Bone marrow (tissue), 2 donors: ENCODE results near the gene RAD51AP2.
"Not testable (repeated sequence)": the region's sequence is repeated elsewhere in the genome, so short reads cannot be mapped to it uniquely, and the experiment has no call there.

ENCODE experiments used
- DNase-seq, 2 donors: peaks; one replicate each; lab custom pipeline; 2025; lab: John Stamatoyannopoulos, UW

The RAD51AP2 gene

DNA sequence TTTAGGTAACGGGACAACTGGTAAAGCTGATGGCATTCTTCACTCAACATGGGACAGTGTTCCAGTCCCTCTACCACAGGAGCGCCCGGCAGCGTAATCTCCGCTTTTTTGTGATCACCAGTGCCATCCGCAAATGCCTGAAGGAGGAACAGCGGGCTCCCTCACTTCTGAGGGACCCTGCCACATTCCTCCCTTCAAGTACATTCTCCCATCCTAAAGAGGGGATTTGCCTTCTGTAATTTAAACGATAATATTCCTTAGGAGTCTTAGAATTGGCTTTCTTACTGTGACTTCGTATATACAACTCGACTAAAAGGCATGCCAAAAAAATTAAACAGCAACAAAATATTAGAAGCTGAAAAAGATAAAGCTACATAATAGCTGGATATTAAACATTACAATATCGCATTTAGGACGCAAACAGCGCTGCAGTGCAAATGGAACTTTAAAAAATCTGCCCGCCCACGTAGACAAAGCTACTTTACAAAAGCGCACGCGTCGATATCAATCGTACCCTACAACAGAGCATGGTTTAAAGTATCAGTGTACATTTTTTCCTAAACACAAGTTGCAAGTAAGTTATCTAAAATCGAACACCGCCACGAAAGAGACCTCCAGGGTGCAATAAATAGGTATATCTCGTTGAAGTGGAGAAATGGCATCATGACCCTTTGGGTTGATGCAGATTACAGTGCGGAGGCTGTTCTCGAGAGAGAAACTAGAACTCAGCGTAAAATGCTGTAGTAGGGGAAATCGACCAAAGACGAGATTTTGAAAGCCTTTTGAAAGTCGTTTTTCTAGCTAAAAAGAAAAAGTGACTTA is 20.0 kb upstream of the RAD51AP2 start:
- no peak for DNase-seq

DNA sequence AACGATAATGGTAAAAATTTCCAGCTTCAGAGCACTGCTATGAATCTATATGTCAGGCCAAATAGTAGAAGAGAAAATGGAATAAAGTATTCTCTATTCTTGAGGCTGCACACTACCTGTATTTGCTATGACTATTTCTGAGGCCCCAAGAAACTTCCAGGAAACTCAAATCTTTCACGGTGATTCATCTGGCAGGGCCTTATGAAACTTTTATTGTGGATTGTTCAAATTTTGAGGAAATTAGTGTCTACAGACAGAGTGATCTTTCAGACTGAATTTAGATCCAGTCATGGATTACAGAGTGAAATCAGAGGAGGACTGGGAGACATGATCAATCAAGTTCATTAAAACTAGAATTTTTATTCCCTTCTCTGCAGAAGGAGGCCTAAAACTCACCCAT is 18.2 kb upstream of the RAD51AP2 start:
- DNase-seq: no peak

DNA sequence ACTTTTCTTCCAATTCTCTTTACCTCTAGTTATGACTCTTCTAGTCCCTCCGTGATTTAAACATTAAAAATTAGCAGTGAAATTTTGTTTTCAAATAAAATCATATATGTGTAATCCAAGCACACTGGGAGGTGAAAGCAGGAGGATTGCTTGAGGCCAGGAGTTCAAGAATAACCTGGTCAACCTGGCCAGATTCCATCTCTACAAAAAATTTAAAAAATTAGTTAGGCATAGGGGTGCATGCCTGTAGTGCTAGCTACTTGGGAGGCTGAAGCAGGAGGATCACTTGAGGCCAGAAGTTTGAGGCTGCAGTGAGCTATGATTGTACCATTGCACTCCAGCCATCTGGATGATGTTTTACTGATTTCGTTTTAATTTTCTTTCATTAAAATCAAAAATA is 15.3 kb upstream of the RAD51AP2 start:
- DNase-seq: no peak

DNA sequence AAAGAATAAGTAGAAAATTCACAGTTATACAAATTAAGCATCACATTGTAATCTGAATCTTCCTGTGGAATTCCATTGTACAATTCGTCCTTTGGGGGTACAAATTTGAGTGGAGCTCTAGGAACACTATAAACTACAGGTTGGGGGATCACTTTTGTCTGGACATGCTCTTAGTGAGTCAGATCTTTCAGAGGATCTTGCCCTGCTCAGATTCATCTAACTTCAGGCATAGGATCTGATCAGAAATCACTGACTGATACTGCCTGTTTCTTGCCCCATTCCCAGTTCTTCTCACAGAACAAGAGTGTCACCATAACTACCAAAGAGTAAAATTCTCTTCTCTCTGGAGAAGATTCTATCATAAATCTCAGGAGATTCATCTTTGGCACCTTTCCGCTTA is 11.5 kb upstream of the RAD51AP2 start:
- DNase-seq: no peak

DNA sequence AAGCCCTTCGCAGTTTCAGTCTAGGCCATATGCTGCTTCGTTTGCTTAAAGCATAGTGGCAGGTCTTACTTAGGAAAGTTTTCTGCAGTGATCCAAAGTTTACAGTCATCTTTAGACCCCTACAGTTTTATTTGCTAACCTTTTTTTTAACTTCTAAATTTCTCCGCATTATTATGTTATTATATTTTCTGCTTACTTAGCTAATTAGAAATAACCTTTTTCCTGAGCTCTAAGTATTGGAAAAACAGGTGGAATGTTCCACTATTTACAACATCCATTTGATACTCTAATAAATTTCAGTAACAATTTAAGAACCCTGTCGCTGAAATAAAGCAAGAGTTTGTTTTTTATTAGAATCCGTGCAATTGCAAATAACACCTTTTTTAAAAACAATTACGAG is 4.1 kb upstream of the RAD51AP2 start:
- no peak for DNase-seq

DNA sequence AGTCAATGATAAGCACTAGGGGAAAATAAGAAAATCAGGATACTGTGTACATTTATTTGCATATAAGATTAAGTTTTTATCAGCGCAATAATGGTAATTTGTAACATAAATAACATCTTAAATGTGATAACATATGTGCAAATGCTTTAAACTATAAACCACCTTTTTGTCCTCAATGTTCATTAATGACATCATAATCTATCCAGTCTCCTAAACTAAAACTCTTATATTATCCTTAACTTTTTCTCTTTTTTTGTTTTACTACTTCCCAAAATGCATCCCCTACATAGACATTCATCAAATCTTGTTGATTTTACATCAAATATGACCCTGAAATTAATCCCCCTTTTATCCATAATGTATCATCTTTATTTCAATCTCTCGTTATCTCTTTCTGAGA is 3.4 kb upstream of the RAD51AP2 start:
- no peak for DNase-seq

DNA sequence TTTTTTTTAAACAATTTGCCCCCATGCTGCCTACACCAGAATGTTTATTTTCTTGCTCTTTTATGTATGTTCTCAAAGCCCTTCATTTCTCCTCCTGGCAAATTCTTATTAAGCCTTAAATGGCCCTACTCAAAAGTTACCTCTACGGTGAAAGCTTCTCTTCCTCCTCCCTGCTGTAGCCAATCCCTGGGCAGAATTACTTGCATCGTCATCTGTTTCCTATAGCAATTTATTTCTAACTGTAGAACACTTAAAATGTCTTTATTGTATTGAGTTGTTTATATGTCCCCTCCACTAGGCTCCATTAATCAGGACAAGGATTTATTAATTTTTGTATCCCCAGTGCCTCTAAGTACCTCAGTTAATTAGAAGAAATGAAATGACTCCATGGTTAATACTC is 2.5 kb upstream of the RAD51AP2 start:
- DNase-seq: no peak

DNA sequence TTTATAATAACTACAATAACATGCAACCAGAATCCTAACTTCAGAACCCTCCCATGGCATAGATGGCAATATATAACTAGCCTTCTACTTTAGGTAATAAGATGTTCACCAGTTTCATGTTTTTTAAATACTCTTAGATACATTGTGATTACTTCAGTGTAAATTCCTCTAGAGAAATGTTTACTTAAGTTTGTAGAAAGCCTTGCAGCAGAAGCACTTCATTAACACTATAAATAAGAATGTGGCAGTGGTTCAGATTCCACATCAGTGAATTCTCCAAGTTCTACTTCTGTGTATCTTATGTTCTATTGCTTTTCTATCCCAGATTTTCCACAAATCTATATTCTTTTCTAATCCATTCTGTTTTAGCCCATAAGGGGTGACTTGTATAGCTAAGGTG is 1.2 kb upstream of the RAD51AP2 start:
- DNase-seq: no peak

DNA sequence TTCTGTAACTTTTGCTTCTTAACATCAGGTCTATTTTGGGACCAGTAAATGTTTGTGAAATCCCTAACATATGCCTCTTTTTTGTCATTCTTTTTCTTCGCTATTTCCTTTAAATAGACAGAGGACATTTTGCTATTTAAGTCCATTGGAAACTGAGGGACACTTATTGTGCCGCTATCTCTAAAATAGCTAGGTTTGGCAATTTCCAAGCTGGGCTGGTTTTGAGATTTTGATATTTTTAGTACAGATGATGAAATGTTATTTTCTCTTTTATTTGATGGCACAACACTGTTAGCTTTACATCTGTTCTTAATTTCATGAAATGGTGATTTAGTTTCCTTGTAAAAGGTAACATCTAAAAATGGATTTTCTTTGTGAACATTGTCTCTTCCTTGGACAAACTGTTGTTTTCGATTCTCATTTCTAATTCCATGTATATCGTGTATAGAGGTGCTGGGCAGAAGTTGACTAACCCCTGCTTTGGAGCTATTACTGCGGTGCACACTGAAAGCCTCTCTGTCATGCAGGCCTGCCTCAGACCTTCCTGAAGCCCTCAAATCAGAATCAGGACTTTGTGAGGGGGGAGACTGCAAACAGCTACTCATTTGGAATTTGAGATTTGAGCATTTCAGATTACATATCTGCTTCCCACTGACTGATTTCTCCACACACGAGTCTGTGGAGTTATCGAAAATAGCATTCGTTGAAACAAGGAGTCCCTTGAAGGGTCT is 594 bp downstream of the RAD51AP2 start:
- DNase-seq: no peak

DNA sequence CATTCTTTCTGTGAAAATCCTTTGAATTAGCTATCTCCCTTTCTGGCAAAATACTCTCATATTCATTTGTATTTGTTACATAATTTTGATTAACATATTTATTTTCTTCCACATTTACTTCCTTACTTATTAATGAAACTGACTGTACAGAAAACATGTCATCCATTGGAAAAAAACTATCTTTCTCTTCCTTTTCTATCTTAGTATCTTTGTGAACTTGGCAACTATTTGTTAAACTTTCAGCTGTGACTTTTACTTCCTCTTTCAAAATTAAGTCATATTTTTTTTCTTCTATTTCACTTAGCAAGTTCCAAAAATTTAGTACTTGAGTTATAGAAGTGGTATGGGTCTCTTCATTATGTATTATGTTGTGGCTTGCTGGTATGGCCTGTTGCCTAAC is 2.6 kb downstream of the RAD51AP2 start:
- no peak for DNase-seq

DNA sequence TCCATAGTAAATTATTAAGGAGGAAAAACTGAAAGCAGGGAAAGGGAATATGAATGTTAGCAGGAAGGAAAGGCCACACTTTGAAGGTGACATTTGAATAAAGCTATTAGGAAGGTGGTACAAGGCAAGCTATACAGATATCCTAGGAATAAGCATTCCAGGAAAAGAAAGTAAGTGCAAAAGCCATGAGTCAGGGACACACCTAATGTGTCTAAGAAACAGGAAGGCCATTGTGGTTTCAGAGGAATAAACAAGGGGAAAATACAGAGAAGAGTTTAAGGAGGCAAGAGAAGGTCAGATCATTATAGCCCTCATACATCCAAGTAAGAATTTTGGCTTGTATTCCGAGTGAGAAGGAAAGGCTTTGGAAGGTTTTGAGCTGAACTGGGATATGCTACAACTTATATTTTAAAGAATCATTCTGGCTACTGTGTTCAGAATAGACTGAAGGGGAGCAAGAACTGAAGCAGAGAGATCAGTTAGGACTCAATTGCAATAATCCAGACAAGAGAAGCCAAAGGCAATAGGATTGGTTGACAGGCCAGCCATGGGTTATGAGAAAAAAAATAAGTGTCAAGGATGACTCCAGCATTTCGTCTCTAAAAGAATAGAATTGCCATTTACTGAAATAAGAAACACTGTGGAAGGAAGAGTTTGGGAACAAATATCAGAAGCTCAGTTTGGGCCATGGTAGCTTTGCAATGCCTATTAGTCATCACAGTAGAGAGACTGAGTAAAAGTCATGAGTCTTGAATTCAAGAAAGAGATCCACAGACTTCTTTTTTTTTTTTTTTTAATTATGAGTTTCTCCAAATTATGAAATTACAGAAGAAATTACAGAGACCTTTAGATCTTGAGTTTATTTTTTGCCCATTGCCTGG is 11.3 kb downstream of the RAD51AP2 start:
- no peak for DNase-seq

DNA sequence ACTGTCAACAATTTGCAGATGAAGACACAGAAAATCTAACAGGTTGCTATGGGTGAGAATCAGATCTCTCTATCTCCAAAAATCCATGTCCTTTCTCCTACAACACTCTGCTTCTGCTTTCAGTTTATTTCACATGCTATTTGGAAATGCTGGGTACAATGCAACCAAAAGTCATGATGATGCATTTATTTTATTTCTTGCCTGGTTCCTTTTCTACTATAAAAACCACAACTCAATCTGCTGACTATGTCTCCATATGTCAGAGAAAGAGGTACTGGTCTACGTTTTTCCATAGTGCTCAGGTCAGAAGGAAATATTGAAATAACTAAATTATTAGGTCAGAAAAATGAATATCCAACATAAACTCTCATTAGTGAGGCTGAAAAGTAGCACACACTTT is 20.5 kb downstream of the RAD51AP2 start:
- DNase-seq: no peak

DNA sequence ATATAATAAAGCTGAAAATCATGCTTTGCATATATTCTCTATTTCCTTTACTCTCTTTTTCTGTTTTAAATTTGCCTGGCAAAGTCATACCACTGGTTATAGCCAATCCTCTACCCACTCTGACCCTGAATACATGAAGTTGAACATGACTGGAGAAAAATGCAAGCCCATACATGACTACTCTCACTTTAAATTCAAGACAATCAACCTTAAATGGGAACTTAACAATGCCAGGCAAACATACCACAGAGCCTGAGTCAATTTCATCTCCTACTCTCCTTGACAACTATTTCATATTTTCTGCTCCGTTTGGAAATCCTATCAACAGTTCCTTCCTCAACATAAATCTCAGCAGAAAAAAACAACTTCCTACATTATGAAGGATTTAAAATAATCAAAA is 22.6 kb downstream of the RAD51AP2 start:
- DNase-seq: no peak

DNA sequence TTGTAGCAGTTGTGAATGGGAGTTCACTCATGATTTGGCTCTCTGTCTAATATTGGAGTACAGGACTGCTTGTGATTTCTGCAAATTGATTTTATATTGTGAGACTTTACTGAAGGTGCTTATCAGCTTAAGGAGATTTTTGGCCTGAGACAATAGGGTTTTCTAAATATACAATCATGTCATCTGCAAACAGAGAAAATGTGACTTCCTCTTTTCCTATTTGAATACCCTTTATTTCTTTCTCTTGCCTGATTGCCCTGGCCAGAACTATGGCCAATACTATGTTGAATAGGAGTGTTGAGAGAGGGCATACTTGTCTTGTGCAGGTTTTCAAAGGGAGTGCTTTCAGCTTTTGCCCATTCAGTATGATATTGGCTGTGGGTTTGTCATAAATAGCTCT is 28.1 kb downstream of the RAD51AP2 start:
- DNase-seq: not testable (repeated sequence)

DNA sequence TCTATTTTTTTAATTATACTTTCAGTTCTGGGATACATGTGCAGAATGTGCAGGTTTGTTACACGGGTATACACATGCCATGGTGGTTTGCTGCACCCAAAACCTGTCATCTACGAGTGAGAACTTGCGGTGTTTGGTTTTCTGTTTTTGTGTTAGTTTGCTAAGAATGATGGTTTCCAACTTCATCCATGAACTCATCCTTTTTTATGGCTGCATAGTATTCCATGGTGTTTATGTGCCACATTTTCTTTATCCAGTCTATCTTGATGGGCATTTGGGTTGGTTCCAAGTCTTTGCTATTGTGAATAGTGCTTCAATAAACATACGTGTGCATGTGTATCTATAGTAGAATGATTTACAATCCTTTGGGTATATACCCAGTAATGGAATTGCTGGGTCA is 29.6 kb downstream of the RAD51AP2 start:
- not testable (repeated sequence) for DNase-seq

DNA sequence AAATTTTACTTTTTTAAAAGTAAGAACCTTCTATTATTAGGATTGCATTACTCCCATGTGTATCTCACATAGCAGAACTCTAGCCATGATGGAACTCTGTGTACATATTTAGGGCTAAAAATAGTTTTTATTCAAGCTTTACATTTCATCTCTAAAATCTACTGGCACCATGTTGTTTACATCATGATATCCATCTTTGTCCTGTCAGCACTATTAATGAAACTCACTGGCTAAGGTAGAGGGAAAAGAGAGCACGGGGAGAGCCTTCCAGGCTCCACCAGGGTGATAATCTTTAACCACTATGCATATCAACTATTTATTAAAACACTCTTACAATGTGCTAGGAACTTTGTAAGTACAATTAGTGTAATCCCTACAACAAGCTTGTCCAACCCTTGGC is 34.7 kb downstream of the RAD51AP2 start:
- no peak for DNase-seq

DNA sequence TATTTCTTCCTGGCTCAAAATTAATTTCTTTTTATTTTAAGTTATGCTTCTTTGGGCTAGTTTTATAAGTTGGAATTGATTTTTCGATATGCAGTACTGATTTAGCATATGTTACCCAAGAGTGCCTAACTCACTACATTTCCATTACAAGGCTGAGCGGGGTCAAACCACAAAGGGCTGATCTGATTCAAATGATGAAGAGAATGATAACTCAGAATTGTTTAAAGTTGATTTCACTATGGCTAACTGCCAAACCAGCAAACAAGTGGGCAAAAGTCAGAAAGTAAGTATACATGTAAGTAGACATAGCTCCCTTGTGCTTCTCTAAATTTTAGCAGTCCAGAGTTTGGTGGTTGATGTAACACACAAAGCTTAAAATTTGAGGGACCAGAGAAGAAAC is 35.6 kb downstream of the RAD51AP2 start:
- DNase-seq: no peak

DNA sequence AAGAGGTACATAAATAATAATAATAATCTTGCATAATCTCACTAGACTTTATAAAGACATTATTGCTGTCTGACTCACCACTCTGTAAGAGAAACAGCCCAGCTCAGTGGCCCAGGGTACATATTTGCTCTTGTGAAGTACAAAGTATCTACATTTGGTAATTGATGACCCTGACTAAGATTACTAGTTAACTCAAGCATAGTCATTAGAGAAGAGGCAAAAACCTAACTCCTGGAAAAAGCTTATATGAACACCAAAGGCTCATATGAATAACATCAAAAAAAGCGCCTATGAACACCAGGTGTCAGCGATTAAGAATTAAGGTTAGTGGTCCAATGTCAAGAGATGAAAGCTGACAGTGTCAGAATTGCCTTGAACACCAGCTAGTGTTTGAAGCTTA is 38.4 kb downstream of the RAD51AP2 start:
- DNase-seq: no peak

DNA sequence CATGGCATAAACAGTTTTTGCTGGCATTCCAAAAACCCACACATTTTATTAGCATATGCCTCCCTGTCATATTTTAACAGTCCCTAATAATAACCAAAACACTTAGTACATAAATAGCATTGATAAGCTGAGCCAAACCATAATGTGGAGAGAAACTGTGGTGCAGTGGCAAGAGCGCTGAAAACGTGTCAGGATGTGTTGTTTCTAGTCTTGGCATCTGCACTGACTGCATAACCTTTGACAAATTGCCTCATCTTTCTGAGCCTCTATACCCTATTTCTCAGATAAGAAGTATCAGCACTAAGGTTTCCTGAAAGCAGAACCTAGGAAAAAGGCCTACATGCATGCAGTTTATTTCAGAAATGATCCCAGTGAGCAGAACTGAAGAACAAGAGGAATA is 41.4 kb downstream of the RAD51AP2 start:
- no peak for DNase-seq

DNA sequence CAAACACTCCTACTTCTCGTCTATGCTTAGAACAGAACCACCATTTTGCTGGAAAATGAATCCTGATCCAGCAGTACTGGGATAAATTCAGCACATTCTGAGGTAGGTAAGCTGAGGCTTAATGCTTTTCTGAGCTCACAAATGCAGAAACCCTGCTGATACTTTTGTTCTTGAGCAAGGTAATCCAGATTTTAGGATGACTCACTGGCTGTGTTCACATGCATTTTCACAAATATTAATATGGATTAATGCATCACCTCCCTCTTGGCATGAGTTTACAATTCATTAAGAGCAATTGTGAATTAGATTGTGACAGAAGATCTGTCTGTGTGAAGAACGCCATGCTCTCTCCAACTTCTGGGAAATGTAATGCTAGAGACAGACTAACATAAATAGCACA is 42.2 kb downstream of the RAD51AP2 start:
- DNase-seq: no peak

DNA sequence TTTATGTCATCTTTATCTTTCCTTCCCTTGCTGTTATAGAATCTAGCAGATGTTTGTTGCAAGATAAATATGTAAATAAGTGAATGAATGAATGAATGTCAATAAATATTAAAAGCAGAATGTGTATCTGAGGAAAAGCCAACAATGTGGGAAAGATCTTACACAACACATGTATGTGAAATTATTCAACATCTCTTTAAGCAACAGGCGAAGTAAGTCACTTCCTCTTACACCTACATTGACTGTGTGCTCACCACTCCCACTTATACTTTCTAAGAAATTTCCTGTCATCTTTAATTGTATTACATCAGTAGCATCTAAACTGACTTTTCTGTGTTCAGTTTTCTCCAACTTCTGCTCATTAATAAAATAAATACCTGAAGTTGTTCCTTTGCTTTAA is 43.0 kb downstream of the RAD51AP2 start:
- no peak for DNase-seq

DNA sequence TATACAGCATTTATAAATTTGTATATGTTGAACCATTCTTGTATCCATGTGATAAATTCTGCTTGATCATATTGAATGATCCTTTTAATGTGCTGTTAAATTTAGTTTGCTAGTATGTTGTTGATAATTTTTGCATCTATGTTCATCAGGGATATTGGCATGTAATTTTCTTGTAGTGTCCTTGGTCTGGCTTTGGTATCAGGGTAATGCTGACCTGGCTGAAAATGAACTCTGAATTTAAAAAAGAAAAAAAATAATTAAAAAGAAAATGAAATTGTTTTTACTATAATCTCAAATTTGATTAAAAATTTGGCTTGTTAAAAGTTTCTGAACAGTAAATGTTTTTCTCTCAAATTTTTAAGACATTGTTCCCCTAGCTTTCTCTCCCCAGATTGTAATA is 46.3 kb downstream of the RAD51AP2 start:
- no peak for DNase-seq
